ENCODE measurements around the gene FBXO44. TPM values are rescaled to one million over a fixed set of nuclear protein-coding genes. Genes with fewer than 3 reads are reported as not detected.

Gene FBXO44
- total and polyA plus RNA-seq, 2 experiments from 2014 or later = 22.0 to 30.8 TPM

DNA sequence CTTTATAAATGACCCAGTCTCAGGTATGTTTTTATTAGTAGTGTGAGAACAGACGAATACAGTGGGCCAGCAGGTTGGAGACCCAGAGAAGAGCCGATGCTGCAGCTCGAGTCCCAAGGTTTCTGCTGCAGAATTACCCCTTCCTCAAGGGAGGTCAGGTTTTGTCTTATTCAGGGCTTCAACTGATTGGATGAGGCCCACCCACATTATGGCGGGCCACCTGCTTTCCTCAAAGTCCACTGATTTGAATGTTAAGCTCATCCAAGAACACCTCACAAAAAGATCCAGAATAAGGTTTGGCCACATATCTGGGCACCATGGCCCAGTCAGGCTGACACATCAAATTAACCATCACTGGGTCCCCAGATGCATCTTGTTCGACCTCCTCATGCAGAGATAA lies 41.3 kb upstream of the FBXO44 start (continued):
- no peak for TF ChIP-seq EZH2 (IDR thresholded peaks at IDR 0.05; ENCODE audit: low read depth, unreplicated experiment)
- TF ChIP-seq CTCF (conservative IDR thresholded peaks at IDR 0.05; ENCODE audit: low read depth in 2 of 2) = no peak
- TF ChIP-seq, protein P1, sequence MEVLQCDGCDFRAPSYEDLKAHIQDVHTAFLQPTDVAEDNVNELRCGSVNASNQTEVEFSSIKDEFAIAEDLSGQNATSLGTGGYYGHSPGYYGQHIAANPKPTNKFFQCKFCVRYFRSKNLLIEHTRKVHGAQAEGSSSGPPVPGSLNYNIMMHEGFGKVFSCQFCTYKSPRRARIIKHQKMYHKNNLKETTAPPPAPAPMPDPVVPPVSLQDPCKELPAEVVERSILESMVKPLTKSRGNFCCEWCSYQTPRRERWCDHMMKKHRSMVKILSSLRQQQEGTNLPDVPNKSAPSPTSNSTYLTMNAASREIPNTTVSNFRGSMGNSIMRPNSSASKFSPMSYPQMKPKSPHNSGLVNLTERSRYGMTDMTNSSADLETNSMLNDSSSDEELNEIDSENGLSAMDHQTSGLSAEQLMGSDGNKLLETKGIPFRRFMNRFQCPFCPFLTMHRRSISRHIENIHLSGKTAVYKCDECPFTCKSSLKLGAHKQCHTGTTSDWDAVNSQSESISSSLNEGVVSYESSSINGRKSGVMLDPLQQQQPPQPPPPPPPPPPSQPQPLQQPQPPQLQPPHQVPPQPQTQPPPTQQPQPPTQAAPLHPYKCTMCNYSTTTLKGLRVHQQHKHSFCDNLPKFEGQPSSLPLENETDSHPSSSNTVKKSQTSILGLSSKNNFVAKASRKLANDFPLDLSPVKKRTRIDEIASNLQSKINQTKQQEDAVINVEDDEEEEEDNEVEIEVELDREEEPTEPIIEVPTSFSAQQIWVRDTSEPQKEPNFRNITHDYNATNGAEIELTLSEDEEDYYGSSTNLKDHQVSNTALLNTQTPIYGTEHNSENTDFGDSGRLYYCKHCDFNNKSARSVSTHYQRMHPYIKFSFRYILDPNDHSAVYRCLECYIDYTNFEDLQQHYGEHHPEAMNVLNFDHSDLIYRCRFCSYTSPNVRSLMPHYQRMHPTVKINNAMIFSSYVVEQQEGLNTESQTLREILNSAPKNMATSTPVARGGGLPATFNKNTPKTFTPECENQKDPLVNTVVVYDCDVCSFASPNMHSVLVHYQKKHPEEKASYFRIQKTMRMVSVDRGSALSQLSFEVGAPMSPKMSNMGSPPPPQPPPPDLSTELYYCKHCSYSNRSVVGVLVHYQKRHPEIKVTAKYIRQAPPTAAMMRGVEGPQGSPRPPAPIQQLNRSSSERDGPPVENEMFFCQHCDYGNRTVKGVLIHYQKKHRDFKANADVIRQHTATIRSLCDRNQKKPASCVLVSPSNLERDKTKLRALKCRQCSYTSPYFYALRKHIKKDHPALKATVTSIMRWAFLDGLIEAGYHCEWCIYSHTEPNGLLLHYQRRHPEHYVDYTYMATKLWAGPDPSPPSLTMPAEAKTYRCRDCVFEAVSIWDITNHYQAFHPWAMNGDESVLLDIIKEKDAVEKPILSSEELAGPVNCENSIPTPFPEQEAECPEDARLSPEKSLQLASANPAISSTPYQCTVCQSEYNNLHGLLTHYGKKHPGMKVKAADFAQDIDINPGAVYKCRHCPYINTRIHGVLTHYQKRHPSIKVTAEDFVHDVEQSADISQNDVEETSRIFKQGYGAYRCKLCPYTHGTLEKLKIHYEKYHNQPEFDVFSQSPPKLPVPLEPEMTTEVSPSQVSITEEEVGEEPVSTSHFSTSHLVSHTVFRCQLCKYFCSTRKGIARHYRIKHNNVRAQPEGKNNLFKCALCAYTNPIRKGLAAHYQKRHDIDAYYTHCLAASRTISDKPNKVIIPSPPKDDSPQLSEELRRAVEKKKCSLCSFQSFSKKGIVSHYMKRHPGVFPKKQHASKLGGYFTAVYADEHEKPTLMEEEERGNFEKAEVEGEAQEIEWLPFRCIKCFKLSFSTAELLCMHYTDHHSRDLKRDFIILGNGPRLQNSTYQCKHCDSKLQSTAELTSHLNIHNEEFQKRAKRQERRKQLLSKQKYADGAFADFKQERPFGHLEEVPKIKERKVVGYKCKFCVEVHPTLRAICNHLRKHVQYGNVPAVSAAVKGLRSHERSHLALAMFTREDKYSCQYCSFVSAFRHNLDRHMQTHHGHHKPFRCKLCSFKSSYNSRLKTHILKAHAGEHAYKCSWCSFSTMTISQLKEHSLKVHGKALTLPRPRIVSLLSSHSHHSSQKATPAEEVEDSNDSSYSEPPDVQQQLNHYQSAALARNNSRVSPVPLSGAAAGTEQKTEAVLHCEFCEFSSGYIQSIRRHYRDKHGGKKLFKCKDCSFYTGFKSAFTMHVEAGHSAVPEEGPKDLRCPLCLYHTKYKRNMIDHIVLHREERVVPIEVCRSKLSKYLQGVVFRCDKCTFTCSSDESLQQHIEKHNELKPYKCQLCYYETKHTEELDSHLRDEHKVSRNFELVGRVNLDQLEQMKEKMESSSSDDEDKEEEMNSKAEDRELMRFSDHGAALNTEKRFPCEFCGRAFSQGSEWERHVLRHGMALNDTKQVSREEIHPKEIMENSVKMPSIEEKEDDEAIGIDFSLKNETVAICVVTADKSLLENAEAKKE (CRISPR knock-in tag; IDR thresholded peaks at IDR 0.05) = no peak
- no peak for TF ChIP-seq POLR2AphosphoS5 (IDR thresholded peaks at IDR 0.05; ENCODE audit: low read depth)
- TF ChIP-seq CREB1 (CRISPR knock-in tag; IDR thresholded peaks at IDR 0.05; ENCODE audit: low read depth) = no peak
- no peak for TF ChIP-seq NANOG (IDR thresholded peaks at IDR 0.05; ENCODE audit: borderline replicate concordance)

DNA sequence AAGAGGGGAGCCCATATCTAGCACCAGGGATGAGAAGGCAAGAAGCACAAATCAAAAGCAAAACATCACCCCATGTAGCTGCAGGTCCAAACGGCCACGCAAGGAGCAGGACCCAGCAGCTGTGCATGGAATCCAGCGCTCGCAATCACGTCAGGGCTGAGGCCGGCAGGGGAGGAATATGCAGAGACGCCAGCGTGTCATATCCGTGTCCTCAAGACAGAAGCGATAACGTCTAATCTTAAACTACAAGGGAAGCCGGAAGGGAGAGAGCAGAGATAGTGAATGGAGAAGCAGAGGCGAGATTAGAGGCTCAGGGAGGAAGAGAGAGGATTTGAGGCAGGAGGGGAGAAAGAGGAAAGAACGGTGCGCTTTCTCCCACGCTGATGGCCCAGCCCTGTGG lies 39.6 kb upstream of the FBXO44 start:
- no peak overlapping the region for H3K4me3 ChIP-seq
- no peaks in the 10 kb centered on the region for H3K79me2 ChIP-seq (replicated peaks; ENCODE audit: insufficient read depth)
- H3K4me2 ChIP-seq = no peak overlapping the region
- no peak overlapping the region for H3K4me3 Mint-ChIP-seq
- no peaks in the 10 kb centered on the region for H4K20me1 ChIP-seq (replicated peaks; ENCODE audit: insufficient read depth)
- H3K36me3 ChIP-seq (ENCODE audit: insufficient read depth) = no peaks in the 10 kb centered on the region
- no peaks in the 10 kb centered on the region for H3K36me3 Mint-ChIP-seq (ENCODE audit: low read depth)
- H3K27ac Mint-ChIP-seq = no peak overlapping the region
- peaks cover 6% of the 10 kb centered on the region for H3K27me3 Mint-ChIP-seq (ENCODE audit: insufficient read depth, low read depth, poor library complexity)
- H3K9me2 ChIP-seq (ENCODE audit: insufficient read depth) = no peaks in the 10 kb centered on the region
- ATAC-seq (no peak), DNase-seq (ENCODE audit: low spot score) (no peak)
- no peaks in the 10 kb centered on the region for H3K9me3 Mint-ChIP-seq
- no peak overlapping the region for H3K27ac ChIP-seq (ENCODE audit: low read depth)
- 0 out of 3 replicates have a peak, but pooled peaks cover 3% of the 10 kb centered on the region for H3K4me1 Mint-ChIP-seq
- no peak overlapping the region for H2AFZ ChIP-seq
- H3F3A ChIP-seq (replicated peaks; ENCODE audit: low read depth) = no peaks in the 10 kb centered on the region
- no peaks in the 10 kb centered on the region for H3K4me1 ChIP-seq (ENCODE audit: insufficient read depth)
- H3K27me3 ChIP-seq (ENCODE audit: insufficient read depth) = no peaks in the 10 kb centered on the region
- TF ChIP-seq ETS1 (IDR thresholded peaks at IDR 0.05) (no peak), ZNF331 (CRISPR knock-in tag; IDR thresholded peaks at IDR 0.05; ENCODE audit: low read depth) (no peak), JUNB (IDR thresholded peaks at IDR 0.05; ENCODE audit: unreplicated experiment) (no peak), REST (IDR thresholded peaks at IDR 0.05; ENCODE audit: unreplicated experiment) (no peak), POLR2AphosphoS5 (IDR thresholded peaks at IDR 0.05; ENCODE audit: low read depth) (no peak), STAT1 (IDR thresholded peaks at IDR 0.05; ENCODE audit: unreplicated experiment) (no peak), EZH2phosphoT487 (IDR thresholded peaks at IDR 0.05; ENCODE audit: unreplicated experiment) (no peak)

Data from GM23338 (cell line).